Brain microvascular endothelial cell (primary cell): ENCODE measurements around the gene MBOAT2.

Source experiments
- DNase-seq: peaks from one replicate; pipeline ENCODE4 v3.0.0-alpha.2; 2020
- H3K27ac ChIP-seq: fragments of 250-450 bp; sonication (Bioruptor Pico); 2 replicates; pipeline ENCODE4 v1.5.1; 2020; ENCODE audit warnings: mild to moderate bottlenecking, moderate library complexity
- H3K27me3 ChIP-seq: fragments of 250-450 bp; sonication (Bioruptor Pico); replicated peaks from 2 replicates; pipeline ENCODE4 v1.5.1; 2020; ENCODE audit warnings: mild to moderate bottlenecking
- H3K36me3 ChIP-seq: fragments of 250-450 bp; sonication (Bioruptor Pico); replicated peaks from 2 replicates; pipeline ENCODE4 v1.5.1; 2020; ENCODE audit warnings: mild to moderate bottlenecking
- H3K4me3 ChIP-seq: 2 replicates; pipeline ENCODE4 v1.5.1; 2011; ENCODE audit warnings: low read depth, mild to moderate bottlenecking, control low read depth, low read length, moderate library complexity
- in situ Hi-C: cut with HindIII; loops from 2 replicates; pipeline ENCODE4 v1.10.0; 2017; ENCODE audit warnings: low sequenced_read_pairs, low pct_ligation_motif_present
- TF ChIP-seq, protein P1 (sequence below): IDR thresholded peaks from 2 replicates; pipeline ENCODE4 v1.5.1; 2011; ENCODE audit warnings: low read depth, mild to moderate bottlenecking, moderate library complexity, low read length, control low read depth, inconsistent platforms; ENCODE audit errors: missing control alignments

The MBOAT2 gene

DNA sequence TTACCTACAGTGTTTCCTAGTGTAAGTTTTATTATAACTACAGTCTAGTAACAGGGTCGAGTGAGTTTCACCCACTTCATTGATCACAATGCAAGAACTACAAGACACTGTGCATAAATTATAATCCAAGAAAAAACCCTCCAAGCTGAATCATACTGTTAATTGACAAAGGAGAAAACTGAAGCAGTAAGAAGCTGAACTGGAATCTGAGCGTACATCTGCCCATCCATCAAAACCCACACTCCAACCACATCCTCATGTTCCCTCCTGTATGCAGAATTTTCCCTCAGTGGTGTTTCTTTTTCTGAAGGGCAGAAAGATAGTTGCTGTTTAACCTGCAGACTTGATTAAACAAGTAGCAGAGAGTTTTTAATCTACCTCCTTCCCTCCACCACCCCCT, 116.6 kb downstream of the MBOAT2 start:
- H3K27ac ChIP-seq = no peak overlapping the region
- no peaks in the 10 kb centered on the region for H3K27me3 ChIP-seq
- no peaks in the 10 kb centered on the region for H3K36me3 ChIP-seq
- no peak for DNase-seq
- in situ Hi-C loops = loop anchor here (25.0 kb wide), 1 partner anchor 225 kb away; no protein-coding TSS in a partner anchor
- TF ChIP-seq, protein P1, sequence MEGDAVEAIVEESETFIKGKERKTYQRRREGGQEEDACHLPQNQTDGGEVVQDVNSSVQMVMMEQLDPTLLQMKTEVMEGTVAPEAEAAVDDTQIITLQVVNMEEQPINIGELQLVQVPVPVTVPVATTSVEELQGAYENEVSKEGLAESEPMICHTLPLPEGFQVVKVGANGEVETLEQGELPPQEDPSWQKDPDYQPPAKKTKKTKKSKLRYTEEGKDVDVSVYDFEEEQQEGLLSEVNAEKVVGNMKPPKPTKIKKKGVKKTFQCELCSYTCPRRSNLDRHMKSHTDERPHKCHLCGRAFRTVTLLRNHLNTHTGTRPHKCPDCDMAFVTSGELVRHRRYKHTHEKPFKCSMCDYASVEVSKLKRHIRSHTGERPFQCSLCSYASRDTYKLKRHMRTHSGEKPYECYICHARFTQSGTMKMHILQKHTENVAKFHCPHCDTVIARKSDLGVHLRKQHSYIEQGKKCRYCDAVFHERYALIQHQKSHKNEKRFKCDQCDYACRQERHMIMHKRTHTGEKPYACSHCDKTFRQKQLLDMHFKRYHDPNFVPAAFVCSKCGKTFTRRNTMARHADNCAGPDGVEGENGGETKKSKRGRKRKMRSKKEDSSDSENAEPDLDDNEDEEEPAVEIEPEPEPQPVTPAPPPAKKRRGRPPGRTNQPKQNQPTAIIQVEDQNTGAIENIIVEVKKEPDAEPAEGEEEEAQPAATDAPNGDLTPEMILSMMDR = no peak
- no peak overlapping the region for H3K4me3 ChIP-seq

DNA sequence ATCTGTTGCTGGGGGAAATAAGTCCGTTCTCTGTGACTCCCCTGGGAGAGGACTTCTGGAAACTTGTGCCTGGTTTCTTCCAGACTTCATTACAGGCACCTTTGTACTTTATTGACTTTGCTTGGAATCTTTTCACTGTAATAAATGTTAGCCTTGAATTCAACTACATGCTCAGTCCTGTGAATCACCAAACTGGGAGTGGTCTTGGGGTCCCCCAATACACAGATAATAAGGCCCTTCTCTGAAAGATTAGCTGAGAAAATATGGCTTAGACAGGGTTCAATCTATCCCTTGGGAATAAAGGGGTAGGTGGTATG, 117.3 kb downstream of the MBOAT2 start:
- Histone ChIP-seq H3K36me3 (no peaks in the 10 kb centered on the region), H3K27me3 (no peaks in the 10 kb centered on the region), H3K27ac (no peak overlapping the region), H3K4me3 (no peak overlapping the region)
- in situ Hi-C loops = loop anchor here (25.0 kb wide), 1 partner anchor 226 kb away; no protein-coding TSS in a partner anchor
- no peak for DNase-seq
- TF ChIP-seq, protein P1 = no peak

DNA sequence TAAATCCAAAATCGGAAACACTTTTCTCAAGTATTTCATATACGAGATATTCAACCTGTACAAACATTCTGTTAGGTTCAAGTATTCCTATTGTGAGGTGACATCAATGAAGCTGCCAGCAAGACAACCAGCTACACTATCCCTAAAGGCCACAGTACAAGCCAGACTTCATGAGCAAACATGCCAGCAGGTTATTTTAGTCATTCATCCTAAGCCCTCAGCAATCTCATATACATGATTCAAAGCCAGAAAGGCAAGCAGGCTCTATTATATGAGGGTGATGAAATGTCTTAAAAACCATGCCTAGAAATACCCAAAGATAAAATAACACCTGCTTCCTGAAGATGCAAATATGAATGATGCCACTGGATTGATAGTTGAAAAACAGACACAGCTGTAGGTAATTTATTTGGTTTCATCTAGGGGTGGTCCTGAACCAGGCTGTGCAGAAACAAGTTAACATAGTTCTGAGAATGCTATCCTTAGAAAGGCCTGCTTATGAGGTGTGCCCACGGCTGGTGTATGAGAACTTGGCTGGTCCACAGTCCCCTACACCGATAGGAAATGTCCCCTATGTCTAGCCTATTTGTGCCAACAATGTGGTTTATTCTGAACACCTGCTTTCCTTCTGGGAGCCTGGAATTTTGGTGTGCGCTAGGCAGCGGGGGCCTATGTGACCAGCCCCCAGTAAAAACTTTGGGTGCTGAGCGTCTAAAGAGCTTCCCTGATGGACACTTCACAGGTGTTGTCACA, 117.9 kb downstream of the MBOAT2 start:
- no peak for DNase-seq
- no peak overlapping the region for H3K4me3 ChIP-seq
- in situ Hi-C loops = loop anchor here (25.0 kb wide), 1 partner anchor 227 kb away; no protein-coding TSS in a partner anchor
- TF ChIP-seq, protein P1 = no peak
- no peaks in the 10 kb centered on the region for H3K36me3 ChIP-seq
- no peaks in the 10 kb centered on the region for H3K27me3 ChIP-seq
- H3K27ac ChIP-seq = no peak overlapping the region

DNA sequence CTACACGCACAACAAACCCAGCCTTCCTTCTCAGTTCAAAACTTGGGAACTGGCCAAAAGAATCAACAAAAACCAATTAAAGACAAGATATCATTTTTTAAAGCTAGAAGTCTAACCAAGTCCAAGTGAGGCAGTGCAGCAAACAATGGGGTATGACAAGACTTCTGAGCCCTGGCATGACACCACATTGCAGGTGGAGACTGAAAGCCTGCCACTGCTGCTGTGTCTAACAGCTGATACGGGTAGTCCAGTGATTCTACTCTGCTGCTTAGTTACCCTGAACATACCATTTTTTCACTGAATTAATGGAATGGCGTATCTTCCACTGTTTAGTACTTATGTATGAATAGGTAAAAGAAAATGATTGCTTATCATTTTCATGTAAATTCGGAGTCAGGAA, 118.7 kb downstream of the MBOAT2 start:
- no peaks in the 10 kb centered on the region for H3K27me3 ChIP-seq
- in situ Hi-C loops = loop anchor here (25.0 kb wide), 1 partner anchor 227 kb away; no protein-coding TSS in a partner anchor

DNA sequence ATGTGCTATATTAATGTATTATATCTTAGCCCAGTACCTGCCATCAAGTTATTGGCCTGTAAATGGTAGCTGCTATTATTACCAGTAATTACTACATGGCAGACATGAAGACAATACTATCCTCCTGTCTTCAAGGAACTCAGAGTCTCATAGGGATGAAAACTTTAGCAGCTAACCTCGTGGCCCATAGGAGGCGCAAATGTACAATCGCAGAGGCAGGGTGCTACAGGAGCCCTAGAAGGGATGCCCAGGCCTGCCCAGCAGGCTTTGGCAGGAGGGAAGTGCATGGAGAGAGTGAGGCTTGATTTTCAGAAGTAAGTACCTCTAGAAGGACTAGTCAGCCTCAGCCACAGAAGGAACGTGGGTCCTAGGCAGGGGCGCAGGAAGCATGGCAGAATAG, 121.4 kb downstream of the MBOAT2 start:
- in situ Hi-C loops = loop anchor here (25.0 kb wide), 1 partner anchor 230 kb away; no protein-coding TSS in a partner anchor
- Histone ChIP-seq H3K27me3 (no peaks in the 10 kb centered on the region), H3K36me3 (peaks cover 4% of the 10 kb centered on the region), H3K27ac (no peak overlapping the region), H3K4me3 (no peak overlapping the region)
- DNase-seq = peak; percentile 14
- TF ChIP-seq, protein P1 = peak; percentile 71

More for the DNA sequence above, 118.7 kb downstream of the MBOAT2 start:
- no peaks in the 10 kb centered on the region for H3K36me3 ChIP-seq
- H3K27ac ChIP-seq = no peak overlapping the region
- no peak overlapping the region for H3K4me3 ChIP-seq
- TF ChIP-seq, protein P1 = no peak
- no peak for DNase-seq
